Peyer's patch (tissue), 4 donors: ENCODE measurements around the gene SAMSN1. TPM values are rescaled to one million over a fixed set of nuclear protein-coding genes. Genes with fewer than 3 reads are reported as not detected.
"Not testable (repeated sequence)": the region's sequence is repeated elsewhere in the genome, so short reads cannot be mapped to it uniquely, and the experiment has no call there.

ENCODE experiments used
- DNase-seq, 3 donors: peaks; one replicate each; pipeline ENCODE4 v3.0.0-alpha.2; 2017 to 2019
- H3K27ac ChIP-seq, 4 donors: fragments of 200-600 bp; sonication (generic); one replicate each; pipeline ENCODE4 v1.5.1; 2016 to 2019
- H3K27me3 ChIP-seq, 2 donors: fragments of 200-600 bp; sonication (generic); one replicate each; pipeline ENCODE4 v1.5.1; 2019
- H3K36me3 ChIP-seq, 3 donors: fragments of 200-600 bp; sonication (generic); one replicate each; pipeline ENCODE4 v1.5.1; 2016 to 2019
- H3K4me1 ChIP-seq, 4 donors: fragments of 200-600 bp; sonication (generic); one replicate each; pipeline ENCODE4 v1.5.1; 2016 to 2019
- H3K4me3 ChIP-seq, 4 donors: fragments of 200-600 bp; sonication (generic); 1 replicate in 3 of 4; 2 replicates in 1 of 4; pipeline ENCODE4 v1.5.1; 2016 to 2019; ENCODE audit warnings: mild to moderate bottlenecking in 1 of 4
- H3K9me3 ChIP-seq, 4 donors: fragments of 200-600 bp; sonication (generic); one replicate each; pipeline ENCODE4 v1.5.1; 2016 to 2019; ENCODE audit warnings: mild to moderate bottlenecking in 1 of 4
- CTCF ChIP-seq, 6 experiments: fragments of 450-650 bp in 4 of 6; fragments of 200-600 bp in 2 of 6; sonication (generic) in 1 of 6; IDR thresholded peaks; one replicate each; pipeline ENCODE4 v1.5.1; 2017 to 2019; ENCODE audit warnings: antibody characterized with exemption in 6 of 6, mild to moderate bottlenecking in 3 of 6, moderate library complexity in 1 of 6
- POLR2A ChIP-seq, 2 donors: fragments of 450-650 bp; IDR thresholded peaks; one replicate each; pipeline ENCODE4 v1.5.1; 2017; ENCODE audit warnings: antibody characterized with exemption in 2 of 2, mild to moderate bottlenecking in 2 of 2, moderate library complexity in 2 of 2
- total RNA-seq, 4 donors: library from RNA; depleted of rRNA; stranded (reverse); fragments of >200 nt; gene quantifications; one replicate each; pipeline ENCODE4 v1.1.0, GENCODE V29; 2016

Gene SAMSN1
- total RNA-seq, 4 donors from 2014 or later, result 0.57 to 56.1 (median 2.2) TPM

GRCh38 chr21:14519000-14519399 lies 27.1 kb downstream of the SAMSN1 start:
- Histone ChIP-seq H3K9me3 (no peaks in the 10 kb centered on the region), H3K36me3 (no peaks in the 10 kb centered on the region), H3K27me3 (no peaks in the 10 kb centered on the region), H3K4me1 (no peaks in the 10 kb centered on the region), H3K4me3 (no peak overlapping the region), H3K27ac (no peak overlapping the region)
- DNase-seq, result no peak
- TF ChIP-seq CTCF (IDR thresholded peaks at IDR 0.05) (no peak), POLR2A (IDR thresholded peaks at IDR 0.05) (no peak)

DNA sequence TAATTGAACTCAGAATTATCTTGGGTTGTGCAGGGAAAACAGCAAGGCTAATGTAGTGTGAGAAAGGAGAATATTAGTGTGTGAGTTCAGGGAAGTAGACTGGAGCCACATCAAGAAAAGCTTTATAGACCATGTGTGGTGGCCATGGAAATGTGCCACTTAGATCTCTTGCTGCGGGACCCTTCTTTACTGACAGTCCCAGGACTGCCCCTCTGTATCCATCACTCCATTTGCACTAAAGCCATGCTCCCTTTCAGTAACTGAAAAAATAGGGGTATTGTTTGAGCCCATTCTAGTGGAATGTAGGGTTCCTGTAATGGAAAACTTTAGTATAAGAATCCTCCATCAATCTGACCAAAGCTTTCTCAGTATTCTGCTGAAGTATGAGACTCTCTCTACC lies 32.3 kb downstream of the SAMSN1 start:
- H3K36me3 ChIP-seq, result no peaks in the 10 kb centered on the region
- no peaks in the 10 kb centered on the region for H3K27me3 ChIP-seq
- no peaks in the 10 kb centered on the region for H3K9me3 ChIP-seq
- no peak for TF ChIP-seq CTCF (IDR thresholded peaks at IDR 0.05)
- no peak for TF ChIP-seq POLR2A (IDR thresholded peaks at IDR 0.05)
- H3K27ac ChIP-seq, result no peak overlapping the region
- DNase-seq, result no peak
- no peaks in the 10 kb centered on the region for H3K4me1 ChIP-seq
- no peak overlapping the region for H3K4me3 ChIP-seq

DNA sequence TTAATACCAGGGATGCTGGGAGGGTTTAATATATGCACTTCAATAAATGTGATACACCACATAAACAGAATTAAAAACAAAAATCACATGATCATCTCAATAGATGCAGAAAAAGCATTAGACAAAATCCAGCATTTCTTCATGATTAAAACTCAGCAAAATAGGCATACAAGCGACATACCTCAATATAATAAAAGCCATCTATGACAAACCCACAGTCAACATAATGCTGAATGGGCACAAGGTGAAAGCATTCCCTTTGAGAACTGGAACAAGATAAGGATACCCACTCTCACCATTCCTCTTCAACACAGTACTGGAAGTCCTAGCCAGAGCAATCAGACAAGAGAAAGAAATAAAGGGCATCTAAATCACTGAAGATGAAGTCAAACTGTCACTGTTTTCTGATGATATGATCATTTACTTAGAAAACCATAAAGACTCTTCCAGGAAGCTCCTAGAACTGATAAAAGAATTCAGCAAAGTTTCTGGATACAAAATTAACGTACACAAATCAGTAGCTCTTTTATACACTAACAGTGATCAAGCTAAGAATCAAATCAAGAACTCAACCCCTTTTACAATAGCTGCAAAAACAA lies 39.2 kb downstream of the SAMSN1 start:
- not testable (repeated sequence) for DNase-seq, H3K36me3 ChIP-seq, H3K4me3 ChIP-seq, H3K27me3 ChIP-seq, H3K27ac ChIP-seq, H3K9me3 ChIP-seq, H3K4me1 ChIP-seq

DNA sequence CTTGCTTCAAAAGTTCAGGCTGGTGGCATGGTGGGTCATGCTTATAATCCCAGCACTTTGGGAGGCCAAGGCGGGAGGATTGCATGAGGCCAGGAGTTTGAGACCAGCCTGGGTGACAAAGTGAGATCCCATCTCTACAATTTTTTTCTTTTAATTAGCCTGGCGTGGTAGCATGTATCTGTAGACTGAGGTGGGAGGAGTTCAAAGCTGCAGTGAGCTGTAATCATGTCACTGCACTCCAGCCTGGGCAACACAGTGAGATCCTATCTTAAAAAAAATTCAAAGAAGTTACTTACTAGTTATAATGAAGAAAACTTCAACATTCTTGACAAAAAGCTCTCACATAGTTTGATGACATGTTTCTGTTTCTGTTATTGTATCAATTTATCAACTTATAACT lies 45.2 kb downstream of the SAMSN1 start:
- H3K36me3 ChIP-seq, result no peaks in the 10 kb centered on the region
- H3K27ac ChIP-seq, result no peak overlapping the region
- H3K9me3 ChIP-seq, result no peaks in the 10 kb centered on the region
- no peaks in the 10 kb centered on the region for H3K27me3 ChIP-seq
- no peak for TF ChIP-seq POLR2A (IDR thresholded peaks at IDR 0.05)
- no peak for TF ChIP-seq CTCF (IDR thresholded peaks at IDR 0.05)
- H3K4me1 ChIP-seq, result no peaks in the 10 kb centered on the region
- H3K4me3 ChIP-seq, result no peak overlapping the region
- DNase-seq, result no peak

GRCh38 chr21:14499316-14499715 lies 46.8 kb downstream of the SAMSN1 start:
- no peak overlapping the region for H3K4me3 ChIP-seq
- DNase-seq, result no peak
- H3K27me3 ChIP-seq, result no peaks in the 10 kb centered on the region
- no peaks in the 10 kb centered on the region for H3K9me3 ChIP-seq
- no peak overlapping the region for H3K27ac ChIP-seq
- no peaks in the 10 kb centered on the region for H3K36me3 ChIP-seq
- no peaks in the 10 kb centered on the region for H3K4me1 ChIP-seq
- no peak for TF ChIP-seq CTCF (IDR thresholded peaks at IDR 0.05)
- no peak for TF ChIP-seq POLR2A (IDR thresholded peaks at IDR 0.05)

DNA sequence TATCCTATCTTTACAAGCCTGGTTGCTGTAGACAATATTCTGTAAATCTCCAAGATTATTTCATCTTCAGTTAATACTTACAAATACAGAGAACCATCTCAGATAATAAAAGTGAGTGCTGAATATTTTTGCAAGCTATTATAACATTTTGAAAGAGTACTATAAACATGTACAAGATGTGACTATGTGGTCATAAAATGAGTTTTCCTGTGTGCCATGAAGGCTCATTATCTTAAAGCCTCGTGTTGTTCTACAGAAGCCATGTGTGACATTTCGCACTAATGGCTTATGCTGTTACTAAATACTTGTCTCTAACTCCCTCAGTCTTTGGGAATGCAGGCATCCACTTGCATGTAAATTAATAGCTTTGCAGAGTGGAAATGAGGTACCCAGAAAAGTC lies 48.3 kb downstream of the SAMSN1 start:
- Histone ChIP-seq H3K4me1 (no peaks in the 10 kb centered on the region), H3K9me3 (no peaks in the 10 kb centered on the region), H3K4me3 (no peak overlapping the region), H3K36me3 (no peaks in the 10 kb centered on the region), H3K27ac (no peak overlapping the region), H3K27me3 (no peaks in the 10 kb centered on the region)
- no peak for TF ChIP-seq CTCF (IDR thresholded peaks at IDR 0.05)
- no peak for TF ChIP-seq POLR2A (IDR thresholded peaks at IDR 0.05)
- DNase-seq, result no peak
